ENCODE data around the gene TMED10.

DNA sequence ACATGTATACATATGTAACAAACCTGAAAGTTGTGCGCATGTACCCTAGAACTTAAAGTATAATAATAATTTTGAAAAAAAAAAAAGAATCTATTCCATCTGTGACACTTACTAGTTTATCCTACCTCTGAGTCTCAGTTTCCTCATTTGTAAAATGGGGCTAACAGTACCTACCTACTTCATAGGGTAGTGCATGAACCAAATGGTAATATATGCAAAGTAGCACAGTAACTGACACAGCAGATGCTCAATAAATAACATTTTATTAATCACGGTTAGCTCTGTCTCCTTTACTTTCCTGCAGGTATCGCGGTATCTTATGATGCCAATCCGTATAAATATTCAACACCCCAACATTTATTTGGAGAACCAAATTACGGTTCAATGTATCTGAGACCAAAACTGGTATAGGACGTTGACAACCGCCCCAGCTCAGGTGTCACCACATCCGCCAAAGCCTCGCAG, 703 bp downstream of the TMED10 start:
- TF ChIP-seq CTCF (IDR thresholded peaks at IDR 0.05): no peak
- TF ChIP-seq YY1 (IDR thresholded peaks at IDR 0.05; ENCODE audit: low read depth): no peak
- no peak for TF ChIP-seq EZH2phosphoT487 (IDR thresholded peaks at IDR 0.05; ENCODE audit: borderline replicate concordance, low read depth)
- TF ChIP-seq CHD2 (IDR thresholded peaks at IDR 0.05; ENCODE audit: low read length, partially characterized antibody): no peak
- no peak for TF ChIP-seq EP300 (IDR thresholded peaks at IDR 0.05; ENCODE audit: borderline replicate concordance in 1 of 2, low read depth in 1 of 2, low read length in 1 of 2)
- TF ChIP-seq TAF1 (IDR thresholded peaks at IDR 0.05; ENCODE audit: borderline replicate concordance, low read depth, low read length): no peak
- TF ChIP-seq SIN3A (IDR thresholded peaks at IDR 0.05; ENCODE audit: borderline replicate concordance, low read depth, low read length): no peak
- TF ChIP-seq FOXM1 (IDR thresholded peaks at IDR 0.05; ENCODE audit: low read depth): no peak
- TF ChIP-seq GABPA (IDR thresholded peaks at IDR 0.05; ENCODE audit: low read depth): no peak
- TF ChIP-seq RXRA (IDR thresholded peaks at IDR 0.05; ENCODE audit: borderline replicate concordance, low read depth): no peak
